ENCODE data around the gene CLMP.
"Not testable (repeated sequence)": the region's sequence is repeated elsewhere in the genome, so short reads cannot be mapped to it uniquely, and the experiment has no call there.

Gene CLMP

DNA sequence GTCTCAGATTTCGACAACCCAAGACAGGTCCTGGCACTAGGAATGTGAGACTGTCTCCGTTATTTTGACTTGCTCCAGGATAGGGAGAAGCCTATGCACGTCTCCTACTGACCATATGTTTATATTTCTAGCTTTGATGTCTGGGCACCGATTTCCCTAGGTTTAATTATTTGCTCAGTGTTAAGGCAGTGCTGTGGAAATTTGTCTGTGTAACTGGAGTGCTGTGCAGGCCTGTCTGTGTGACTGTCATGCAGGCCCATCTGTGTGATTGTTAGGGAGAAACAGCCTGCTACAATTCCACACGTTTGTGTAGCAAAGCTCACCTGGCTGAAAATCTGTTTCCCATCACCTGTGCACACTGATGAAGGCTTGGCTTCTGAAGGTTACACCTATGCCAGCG lies 103.5 kb downstream of the CLMP start:
- H3F3A ChIP-seq (ENCODE audit: insufficient read depth, low read length) = no peaks in the 10 kb centered on the region
- no peak overlapping the region for H3K27ac ChIP-seq (ENCODE audit: low read depth, low read length, poor library complexity, severe bottlenecking)
- no peak overlapping the region for H2AFZ ChIP-seq (ENCODE audit: low read length)

DNA sequence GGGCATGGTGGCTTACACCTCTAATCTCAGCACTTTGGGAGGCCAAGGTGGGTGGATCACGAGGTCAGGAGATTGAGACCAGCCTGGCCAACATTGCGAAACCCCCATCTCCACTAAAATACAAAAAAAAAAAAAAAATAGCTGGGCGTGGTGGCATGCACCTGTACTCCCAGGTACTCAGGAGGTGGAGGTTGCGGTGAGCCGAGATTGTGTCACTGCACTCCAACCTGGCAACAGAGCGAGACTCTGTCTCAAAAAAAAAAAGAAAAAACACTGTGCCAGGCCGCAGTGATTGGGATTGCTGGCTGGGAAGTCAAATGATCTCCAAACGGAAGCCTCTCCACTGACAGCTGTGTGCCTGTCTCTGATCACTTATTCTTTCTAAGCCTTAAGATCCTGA lies 104.9 kb downstream of the CLMP start:
- H2AFZ ChIP-seq (ENCODE audit: low read length); H3F3A ChIP-seq (ENCODE audit: insufficient read depth, low read length); H3K9me3 ChIP-seq (ENCODE audit: low read length); H3K36me3 ChIP-seq (ENCODE audit: insufficient read depth, low read length); H3K27me3 ChIP-seq (ENCODE audit: insufficient read depth, low read length); H4K20me1 ChIP-seq (ENCODE audit: insufficient read depth, low read length); H3K4me1 ChIP-seq (ENCODE audit: insufficient read depth, low read length, severe bottlenecking); H3K9ac ChIP-seq (ENCODE audit: low read length); H3K79me2 ChIP-seq (ENCODE audit: insufficient read depth, low read length); H3K27ac ChIP-seq (ENCODE audit: low read depth, low read length, poor library complexity, severe bottlenecking); H3K4me3 ChIP-seq (ENCODE audit: low read depth, low read length, poor library complexity, severe bottlenecking); H3K9me2 ChIP-seq (ENCODE audit: low read depth, low read length); H3K4me2 ChIP-seq (ENCODE audit: low read length): not testable (repeated sequence)

More for the DNA sequence above, 103.5 kb downstream of the CLMP start:
- Histone ChIP-seq H3K36me3 (ENCODE audit: insufficient read depth, low read length) (no peaks in the 10 kb centered on the region), H3K9me3 (ENCODE audit: low read length) (no peaks in the 10 kb centered on the region), H3K4me3 (ENCODE audit: low read depth, low read length, poor library complexity, severe bottlenecking) (no peak overlapping the region), H3K9ac (ENCODE audit: low read length) (no peak overlapping the region), H3K79me2 (ENCODE audit: insufficient read depth, low read length) (no peaks in the 10 kb centered on the region), H4K20me1 (ENCODE audit: insufficient read depth, low read length) (no peaks in the 10 kb centered on the region), H3K4me1 (ENCODE audit: insufficient read depth, low read length, severe bottlenecking) (no peaks in the 10 kb centered on the region), H3K27me3 (ENCODE audit: insufficient read depth, low read length) (no peaks in the 10 kb centered on the region), H3K9me2 (ENCODE audit: low read depth, low read length) (no peaks in the 10 kb centered on the region), H3K4me2 (ENCODE audit: low read length) (no peak overlapping the region)
- no peak for TF ChIP-seq EZH2 (IDR thresholded peaks at IDR 0.05; ENCODE audit: borderline replicate concordance, low read length)
- TF ChIP-seq, protein P1, sequence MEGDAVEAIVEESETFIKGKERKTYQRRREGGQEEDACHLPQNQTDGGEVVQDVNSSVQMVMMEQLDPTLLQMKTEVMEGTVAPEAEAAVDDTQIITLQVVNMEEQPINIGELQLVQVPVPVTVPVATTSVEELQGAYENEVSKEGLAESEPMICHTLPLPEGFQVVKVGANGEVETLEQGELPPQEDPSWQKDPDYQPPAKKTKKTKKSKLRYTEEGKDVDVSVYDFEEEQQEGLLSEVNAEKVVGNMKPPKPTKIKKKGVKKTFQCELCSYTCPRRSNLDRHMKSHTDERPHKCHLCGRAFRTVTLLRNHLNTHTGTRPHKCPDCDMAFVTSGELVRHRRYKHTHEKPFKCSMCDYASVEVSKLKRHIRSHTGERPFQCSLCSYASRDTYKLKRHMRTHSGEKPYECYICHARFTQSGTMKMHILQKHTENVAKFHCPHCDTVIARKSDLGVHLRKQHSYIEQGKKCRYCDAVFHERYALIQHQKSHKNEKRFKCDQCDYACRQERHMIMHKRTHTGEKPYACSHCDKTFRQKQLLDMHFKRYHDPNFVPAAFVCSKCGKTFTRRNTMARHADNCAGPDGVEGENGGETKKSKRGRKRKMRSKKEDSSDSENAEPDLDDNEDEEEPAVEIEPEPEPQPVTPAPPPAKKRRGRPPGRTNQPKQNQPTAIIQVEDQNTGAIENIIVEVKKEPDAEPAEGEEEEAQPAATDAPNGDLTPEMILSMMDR (IDR thresholded peaks at IDR 0.05; ENCODE audit: low read length) = no peak

DNA sequence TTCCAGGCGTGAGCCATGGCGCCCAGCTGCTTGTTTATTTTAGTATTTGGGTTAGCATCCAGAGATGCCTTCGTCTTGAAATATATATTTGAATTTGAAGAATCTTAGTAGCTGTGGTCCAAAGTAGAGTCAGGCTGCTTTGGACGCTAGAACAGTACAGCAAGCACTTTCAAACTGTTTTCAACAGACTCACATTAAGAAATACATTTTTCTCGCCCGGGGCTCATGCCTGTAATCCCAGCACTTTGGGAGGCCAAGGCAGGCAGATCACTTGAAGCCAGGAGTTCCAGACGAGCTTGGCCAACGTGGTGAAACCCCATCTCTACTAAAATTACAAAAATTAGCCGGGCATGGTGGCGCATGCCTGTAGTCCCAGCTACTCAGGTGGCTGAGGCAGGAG lies 106.2 kb downstream of the CLMP start:
- H3K9me2 ChIP-seq (ENCODE audit: low read depth, low read length); H3K4me1 ChIP-seq (ENCODE audit: insufficient read depth, low read length, severe bottlenecking); H3K27ac ChIP-seq (ENCODE audit: low read depth, low read length, poor library complexity, severe bottlenecking); H3K4me3 ChIP-seq (ENCODE audit: low read depth, low read length, poor library complexity, severe bottlenecking); H3K27me3 ChIP-seq (ENCODE audit: insufficient read depth, low read length); H3F3A ChIP-seq (ENCODE audit: insufficient read depth, low read length); H3K36me3 ChIP-seq (ENCODE audit: insufficient read depth, low read length); H2AFZ ChIP-seq (ENCODE audit: low read length); H3K79me2 ChIP-seq (ENCODE audit: insufficient read depth, low read length); H3K9me3 ChIP-seq (ENCODE audit: low read length); H3K4me2 ChIP-seq (ENCODE audit: low read length); H3K9ac ChIP-seq (ENCODE audit: low read length); H4K20me1 ChIP-seq (ENCODE audit: insufficient read depth, low read length): not testable (repeated sequence)

DNA sequence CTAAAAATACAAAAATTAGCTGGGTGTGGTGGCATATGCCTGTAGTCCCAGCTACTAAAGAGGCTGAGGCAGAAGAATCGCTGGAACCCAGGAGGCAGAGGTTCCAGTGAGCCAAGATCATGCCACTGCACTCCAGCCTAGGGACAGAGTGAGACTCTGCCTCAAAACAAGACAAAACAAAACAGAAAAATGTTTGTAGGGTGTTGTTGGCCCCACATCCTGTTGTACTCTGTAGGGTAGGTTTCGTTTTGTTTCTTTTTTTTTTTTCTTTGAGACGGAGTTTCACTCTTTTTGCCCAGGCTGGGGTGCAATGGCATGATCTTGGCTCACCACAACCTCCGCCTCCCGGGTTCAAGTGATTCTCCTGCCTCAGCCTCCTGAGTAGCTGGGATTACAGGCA lies 107.4 kb downstream of the CLMP start:
- not testable (repeated sequence) for H3K27ac ChIP-seq (ENCODE audit: low read depth, low read length, poor library complexity, severe bottlenecking); H3K36me3 ChIP-seq (ENCODE audit: insufficient read depth, low read length); H3K4me1 ChIP-seq (ENCODE audit: insufficient read depth, low read length, severe bottlenecking); H3K9me3 ChIP-seq (ENCODE audit: low read length); H3K79me2 ChIP-seq (ENCODE audit: insufficient read depth, low read length); H3K9me2 ChIP-seq (ENCODE audit: low read depth, low read length); H2AFZ ChIP-seq (ENCODE audit: low read length); H3K9ac ChIP-seq (ENCODE audit: low read length); H3K4me3 ChIP-seq (ENCODE audit: low read depth, low read length, poor library complexity, severe bottlenecking); H3K4me2 ChIP-seq (ENCODE audit: low read length); H3K27me3 ChIP-seq (ENCODE audit: insufficient read depth, low read length); H4K20me1 ChIP-seq (ENCODE audit: insufficient read depth, low read length); H3F3A ChIP-seq (ENCODE audit: insufficient read depth, low read length)

DNA sequence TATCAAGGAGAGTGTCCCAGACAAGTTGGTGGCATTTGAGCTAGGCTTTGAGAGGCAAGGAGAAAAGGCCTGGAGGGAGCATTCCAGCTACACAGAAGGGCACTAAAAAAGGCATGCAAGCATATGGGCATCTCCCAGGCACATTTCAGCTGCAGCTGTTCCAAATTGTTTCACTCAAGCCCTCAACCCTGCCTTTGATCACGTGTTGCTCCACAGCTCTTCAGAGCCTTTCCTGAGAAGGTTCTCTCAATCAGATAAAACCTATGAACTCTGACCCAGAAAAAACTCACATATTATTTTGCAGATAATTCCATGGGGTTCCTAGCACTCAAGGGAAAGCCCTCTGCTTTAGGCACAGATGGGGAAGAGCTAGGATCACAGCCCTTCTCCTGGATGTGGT lies 108.7 kb downstream of the CLMP start:
- H3K79me2 ChIP-seq (ENCODE audit: insufficient read depth, low read length) = no peaks in the 10 kb centered on the region
- TF ChIP-seq, protein P1 (IDR thresholded peaks at IDR 0.05; ENCODE audit: low read length) = no peak
- TF ChIP-seq EZH2 (IDR thresholded peaks at IDR 0.05; ENCODE audit: borderline replicate concordance, low read length) = no peak
- H3K9me2 ChIP-seq (ENCODE audit: low read depth, low read length) = no peaks in the 10 kb centered on the region
- no peaks in the 10 kb centered on the region for H4K20me1 ChIP-seq (ENCODE audit: insufficient read depth, low read length)
- no peaks in the 10 kb centered on the region for H3K9me3 ChIP-seq (ENCODE audit: low read length)
- no peak overlapping the region for H3K4me3 ChIP-seq (ENCODE audit: low read depth, low read length, poor library complexity, severe bottlenecking)
- H3F3A ChIP-seq (ENCODE audit: insufficient read depth, low read length) = no peaks in the 10 kb centered on the region
- no peak overlapping the region for H2AFZ ChIP-seq (ENCODE audit: low read length)
- H3K4me2 ChIP-seq (ENCODE audit: low read length) = no peak overlapping the region
- no peak overlapping the region for H3K27ac ChIP-seq (ENCODE audit: low read depth, low read length, poor library complexity, severe bottlenecking)
- H3K27me3 ChIP-seq (ENCODE audit: insufficient read depth, low read length) = no peaks in the 10 kb centered on the region
- H3K36me3 ChIP-seq (ENCODE audit: insufficient read depth, low read length) = no peaks in the 10 kb centered on the region; the same call in 1 of the 2 replicates
- H3K9ac ChIP-seq (ENCODE audit: low read length) = no peak overlapping the region
- no peaks in the 10 kb centered on the region for H3K4me1 ChIP-seq (ENCODE audit: insufficient read depth, low read length, severe bottlenecking)
